ENCODE data around the gene WIPF3. TPM values are rescaled to one million over a fixed set of nuclear protein-coding genes. Genes with fewer than 3 reads are reported as not detected.

Gene WIPF3
- total RNA-seq, 1 experiment from 2014 or later: 2.0 TPM

DNA sequence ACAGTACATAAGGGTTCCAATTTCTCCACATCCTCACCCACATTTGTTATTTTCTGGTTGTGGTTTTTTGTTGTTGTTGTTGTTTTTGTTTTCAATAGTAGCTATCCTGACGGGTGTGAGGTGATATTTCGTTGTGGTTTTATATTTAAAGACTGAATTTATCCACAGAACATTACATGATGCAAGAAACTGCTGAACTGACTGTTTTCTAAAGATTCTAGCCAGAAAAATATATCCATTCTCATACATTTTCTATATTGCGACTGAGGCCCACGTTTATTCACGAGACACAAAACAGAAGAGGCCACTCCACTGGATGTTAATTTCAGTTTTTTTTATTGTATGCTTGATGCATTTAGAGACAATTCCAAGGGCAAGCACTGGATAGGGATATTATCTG, 113.5 kb downstream of the WIPF3 start:
- CTCF ChIA-PET: no interaction called here
- Histone ChIP-seq H3K9me3 (ENCODE audit: control insufficient read depth, insufficient read depth, low read depth, low read length) (no peaks in the 10 kb centered on the region), H3K36me3 (ENCODE audit: control insufficient read depth, insufficient read depth, low read length) (peaks cover 8% of the 10 kb centered on the region; the same call in 1 of the 2 replicates), H3K27ac (ENCODE audit: low read length) (no peak overlapping the region), H3K4me3 (ENCODE audit: low read depth in 2 of 2, low read length in 2 of 2) (no peak overlapping the region), H3K27me3 (ENCODE audit: control insufficient read depth, insufficient read depth, low read length) (no peaks in the 10 kb centered on the region), H3K4me1 (ENCODE audit: control insufficient read depth, insufficient read depth, low read length) (no peaks in the 10 kb centered on the region)
- ATAC-seq: no peak
- POLR2A ChIA-PET: no interaction called here
- BruUV-seq (replicated peaks): no TSS peak
- no peak for TF ChIP-seq SIN3A (IDR thresholded peaks at IDR 0.05; ENCODE audit: borderline replicate concordance, insufficient read depth, low read depth, low read length)
- in situ Hi-C loops (cut with HindIII; ENCODE audit: low pct_unique_long_range_greater_than_20kb, low sequenced_read_pairs): no loop called here
- intact Hi-C loops (cut with micrococcal nuclease; ENCODE audit: unreplicated experiment): loop anchor here (10.0 kb wide), 1 partner anchor 285 kb away; no protein-coding TSS in a partner anchor
- no peak for DNase-seq (ENCODE audit: low read depth, low spot score)

GRCh38 chr7:29920491-29920890, 114.2 kb downstream of the WIPF3 start:
- no peak overlapping the region for H3K4me3 ChIP-seq (ENCODE audit: low read depth in 2 of 2, low read length in 2 of 2)
- intact Hi-C loops (cut with micrococcal nuclease; ENCODE audit: unreplicated experiment) (loop anchor here (10.0 kb wide), 1 partner anchor 286 kb away; no protein-coding TSS in a partner anchor), in situ Hi-C loops (cut with HindIII; ENCODE audit: low pct_unique_long_range_greater_than_20kb, low sequenced_read_pairs) (no loop called here)
- no peaks in the 10 kb centered on the region for H3K9me3 ChIP-seq (ENCODE audit: control insufficient read depth, insufficient read depth, low read depth, low read length)
- TF ChIP-seq POLR2AphosphoS5 (IDR thresholded peaks at IDR 0.05; ENCODE audit: low read depth, low read length) (no peak), SIN3A (IDR thresholded peaks at IDR 0.05; ENCODE audit: borderline replicate concordance, insufficient read depth, low read depth, low read length) (no peak), TCF7L2 (IDR thresholded peaks at IDR 0.05; ENCODE audit: low read depth, low read length) (no peak), REST (IDR thresholded peaks at IDR 0.05; ENCODE audit: insufficient read depth in 1 of 2, low read depth in 2 of 2, low read length in 1 of 2) (no peak)
- TF ChIP-seq, protein P1, sequence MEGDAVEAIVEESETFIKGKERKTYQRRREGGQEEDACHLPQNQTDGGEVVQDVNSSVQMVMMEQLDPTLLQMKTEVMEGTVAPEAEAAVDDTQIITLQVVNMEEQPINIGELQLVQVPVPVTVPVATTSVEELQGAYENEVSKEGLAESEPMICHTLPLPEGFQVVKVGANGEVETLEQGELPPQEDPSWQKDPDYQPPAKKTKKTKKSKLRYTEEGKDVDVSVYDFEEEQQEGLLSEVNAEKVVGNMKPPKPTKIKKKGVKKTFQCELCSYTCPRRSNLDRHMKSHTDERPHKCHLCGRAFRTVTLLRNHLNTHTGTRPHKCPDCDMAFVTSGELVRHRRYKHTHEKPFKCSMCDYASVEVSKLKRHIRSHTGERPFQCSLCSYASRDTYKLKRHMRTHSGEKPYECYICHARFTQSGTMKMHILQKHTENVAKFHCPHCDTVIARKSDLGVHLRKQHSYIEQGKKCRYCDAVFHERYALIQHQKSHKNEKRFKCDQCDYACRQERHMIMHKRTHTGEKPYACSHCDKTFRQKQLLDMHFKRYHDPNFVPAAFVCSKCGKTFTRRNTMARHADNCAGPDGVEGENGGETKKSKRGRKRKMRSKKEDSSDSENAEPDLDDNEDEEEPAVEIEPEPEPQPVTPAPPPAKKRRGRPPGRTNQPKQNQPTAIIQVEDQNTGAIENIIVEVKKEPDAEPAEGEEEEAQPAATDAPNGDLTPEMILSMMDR (IDR thresholded peaks at IDR 0.05): no peak
- BruUV-seq (replicated peaks): no TSS peak
- no peaks in the 10 kb centered on the region for H3K27me3 ChIP-seq (ENCODE audit: control insufficient read depth, insufficient read depth, low read length)
- ChIA-PET CTCF (interaction anchor here (1.0 to 2.3 kb wide), 2 partner anchors 171 to 173 kb away, joined by 3 to 16 read pairs; no protein-coding TSS in a partner anchor), POLR2A (no interaction called here)
- DNase-seq (ENCODE audit: low read depth, low spot score) (no peak), ATAC-seq (no peak)
- H3K4me1 ChIP-seq (ENCODE audit: control insufficient read depth, insufficient read depth, low read length): no peaks in the 10 kb centered on the region
- H3K27ac ChIP-seq (ENCODE audit: low read length): no peak overlapping the region
- peaks cover 11% of the 10 kb centered on the region; the same call in 1 of the 2 replicates for H3K36me3 ChIP-seq (ENCODE audit: control insufficient read depth, insufficient read depth, low read length)

- Histone ChIP-seq H3K4me1 (ENCODE audit: control insufficient read depth, insufficient read depth, low read length) (no peaks in the 10 kb centered on the region), H3K4me3 (ENCODE audit: low read depth in 2 of 2, low read length in 2 of 2) (no peak overlapping the region), H3K27me3 (ENCODE audit: control insufficient read depth, insufficient read depth, low read length) (no peaks in the 10 kb centered on the region), H3K36me3 (ENCODE audit: control insufficient read depth, insufficient read depth, low read length) (peaks cover 11% of the 10 kb centered on the region; the same call in 1 of the 2 replicates), H3K9me3 (ENCODE audit: control insufficient read depth, insufficient read depth, low read depth, low read length) (no peaks in the 10 kb centered on the region), H3K27ac (ENCODE audit: low read length) (no peak overlapping the region)
- in situ Hi-C loops (cut with HindIII; ENCODE audit: low pct_unique_long_range_greater_than_20kb, low sequenced_read_pairs) (no loop called here), intact Hi-C loops (cut with micrococcal nuclease; ENCODE audit: unreplicated experiment) (loop anchor here (1.0 to 10.0 kb wide), 3 partner anchors 43 to 287 kb away; no protein-coding TSS in a partner anchor)
- BruUV-seq (replicated peaks): no TSS peak
- DNase-seq (ENCODE audit: low read depth, low spot score) (peak; percentile 59), ATAC-seq (peak; percentile 92)
- ChIA-PET POLR2A (interaction anchor here (0.6 kb wide), 1 partner anchor 909 kb away, joined by 3 read pairs; no protein-coding TSS in a partner anchor), CTCF (interaction anchor here (0.8 to 2.3 kb wide), 6 partner anchors 8 to 174 kb away, joined by 3 to 16 read pairs (median 3); no protein-coding TSS in a partner anchor)
- no peak for TF ChIP-seq SIN3A (IDR thresholded peaks at IDR 0.05; ENCODE audit: borderline replicate concordance, insufficient read depth, low read depth, low read length)
- TF ChIP-seq, protein P1 (IDR thresholded peaks at IDR 0.05): peak; percentile 97
Observed at GRCh38 chr7:29921404-29922010, 115.2 kb downstream of the WIPF3 start.
